Measurements from ENCODE around the gene AGXT2. TPM values are rescaled to one million over a fixed set of nuclear protein-coding genes. Genes with fewer than 3 reads are reported as not detected.

Gene AGXT2
- total RNA-seq (not detected), total RNA-seq (0 to 0.07 (median 0) reads per million in 29 experiments)
- total RNA-seq (2013): not detected

DNA sequence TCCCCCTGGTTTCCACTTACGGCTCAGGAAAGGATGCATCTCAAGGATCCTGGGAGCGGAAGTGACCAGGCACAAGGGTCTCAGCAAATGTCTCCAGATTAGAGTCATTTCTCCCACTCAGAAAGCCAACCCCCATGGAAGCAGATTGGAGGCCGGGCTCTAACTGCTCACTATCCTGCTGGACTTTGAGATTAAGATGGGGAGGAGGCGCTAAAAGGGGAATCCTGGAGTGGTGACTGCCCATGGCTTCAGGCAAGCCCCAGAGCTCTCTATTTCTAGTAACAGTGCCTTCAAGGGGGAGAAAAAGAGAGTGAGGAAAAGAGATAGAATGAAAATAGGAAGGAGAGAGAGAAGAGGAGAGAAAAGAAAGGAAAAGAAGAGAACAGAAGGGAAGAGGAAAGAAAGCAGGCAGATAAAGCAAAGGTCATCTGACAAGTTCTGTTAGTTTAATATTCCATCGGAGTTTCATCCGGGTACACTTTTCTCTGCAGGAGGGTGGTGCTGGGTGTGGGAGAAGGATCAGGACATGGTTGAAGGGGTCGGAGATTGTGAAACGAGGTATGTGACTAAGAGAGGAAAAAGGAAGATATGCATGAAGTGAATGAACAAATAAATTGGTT, at the start of gene AGXT2:
Gene AGXT2 (minus strand): TSS at position 165 of the 620 bp plus-strand sequence. CDS start 57 bp downstream, at position 108.
- Mint-ChIP-seq H3K4me1 (no peaks in the 10 kb centered on the region), H3K27me3 (peaks cover 19 to 21% of the 10 kb centered on the region in 2 donors), H3K4me3 (no peak within 1 kb of the TSS), H3K9me3 (no peaks in the 10 kb centered on the region), H3K27ac (no peak within 1 kb of the TSS), H3K36me3 (no peaks in the 10 kb centered on the region)
- peaks cover 0 to 13% of the 10 kb centered on the region in 2 experiments for H3K27me3 ChIP-seq (replicated peaks in 1 of 2; ENCODE audit: control insufficient read depth in 2 of 2, extremely low read depth in 1 of 2, insufficient read depth in 2 of 2, low read length in 1 of 2)
- no peaks in the 10 kb centered on the region for H3K36me3 ChIP-seq (ENCODE audit: control insufficient read depth in 2 of 2, extremely low read depth in 1 of 2, insufficient read depth in 1 of 2, low read length in 1 of 2)
- H3K4me3 ChIP-seq (ENCODE audit: control insufficient read depth in 1 of 2, extremely low read depth in 1 of 2, low read length in 1 of 2): no peak within 1 kb of the TSS
- ChIA-PET POLR2A (no interaction called here), CTCF (no interaction called here)
- DNase-seq: no peak
- no peak for ATAC-seq (replicated peaks in 1 of 4)
- no peaks in the 10 kb centered on the region for H3K9me3 ChIP-seq
- H3K27ac ChIP-seq (ENCODE audit: low read length): no peak within 1 kb of the TSS
- H3K4me1 ChIP-seq (ENCODE audit: control insufficient read depth in 1 of 2, extremely low read depth in 1 of 2, insufficient read depth in 2 of 2, low read length in 2 of 2): no peaks in the 10 kb centered on the region
- 85% methylated on average over 6 of the region's 8 CpGs for WGBS (ENCODE audit: insufficient coverage)

DNA sequence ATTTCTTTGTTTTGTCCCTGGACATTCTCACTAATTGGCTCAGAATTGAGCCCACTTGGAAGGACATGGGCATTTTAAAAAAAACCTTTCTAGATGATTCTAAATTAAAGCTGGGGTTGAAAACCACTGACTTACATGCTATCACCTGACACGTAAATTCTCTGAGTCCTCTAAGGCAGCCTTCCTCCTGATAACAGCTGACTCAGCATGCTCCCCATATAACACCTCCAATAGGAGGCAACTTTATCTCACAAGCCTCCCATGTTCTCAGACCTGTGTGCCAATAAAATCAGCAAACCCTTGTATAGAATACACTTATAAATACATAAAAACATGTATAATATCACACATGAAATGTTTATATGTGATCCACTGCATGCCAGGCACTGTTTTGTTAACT, 49.2 kb upstream of the AGXT2 start:
- ChIA-PET CTCF (no interaction called here), POLR2A (no interaction called here)
- no peak for ATAC-seq (replicated peaks in 1 of 4)
- no peak overlapping the region for H3K4me3 ChIP-seq (ENCODE audit: control insufficient read depth in 1 of 2, extremely low read depth in 1 of 2, low read length in 1 of 2)
- Mint-ChIP-seq H3K27ac (no peak overlapping the region), H3K4me1 (no peaks in the 10 kb centered on the region), H3K36me3 (no peaks in the 10 kb centered on the region), H3K9me3 (no peaks in the 10 kb centered on the region), H3K4me3 (no peak overlapping the region), H3K27me3 (peaks cover 12 to 15% of the 10 kb centered on the region in 2 donors)
- no peak overlapping the region for H3K27ac ChIP-seq (ENCODE audit: low read length)
- H3K4me1 ChIP-seq (ENCODE audit: control insufficient read depth in 1 of 2, extremely low read depth in 1 of 2, insufficient read depth in 2 of 2, low read length in 2 of 2): no peaks in the 10 kb centered on the region
- H3K9me3 ChIP-seq: no peaks in the 10 kb centered on the region
- no peaks in the 10 kb centered on the region for H3K36me3 ChIP-seq (ENCODE audit: control insufficient read depth in 2 of 2, extremely low read depth in 1 of 2, insufficient read depth in 1 of 2, low read length in 1 of 2)
- no CpG with 5 or more reads among the region's 1 CpG for WGBS (ENCODE audit: insufficient coverage)
- H3K27me3 ChIP-seq (replicated peaks in 1 of 2; ENCODE audit: control insufficient read depth in 2 of 2, extremely low read depth in 1 of 2, insufficient read depth in 2 of 2, low read length in 1 of 2): peaks cover 0 to 11% of the 10 kb centered on the region in 2 experiments
- no peak for DNase-seq

DNA sequence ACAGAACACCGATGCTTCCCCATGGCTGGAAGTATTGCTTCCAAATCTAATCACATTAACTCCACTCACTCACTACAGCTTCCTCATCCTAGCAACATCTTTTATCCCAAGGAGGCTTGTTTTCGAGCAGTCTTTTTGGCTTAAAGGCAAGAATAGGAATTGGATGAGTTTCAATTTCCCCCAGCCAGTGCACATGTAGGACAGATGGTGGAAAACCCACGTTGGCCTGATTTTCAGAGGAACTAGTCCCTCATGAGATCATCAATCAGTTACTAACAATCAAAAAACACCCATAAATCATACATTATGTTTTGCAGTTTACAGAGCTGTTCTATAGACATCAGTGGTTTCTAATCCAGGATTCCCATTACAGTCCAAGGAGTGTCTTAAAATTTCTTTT, 48.5 kb upstream of the AGXT2 start:
- peaks cover 0 to 9% of the 10 kb centered on the region in 2 experiments for H3K27me3 ChIP-seq (replicated peaks in 1 of 2; ENCODE audit: control insufficient read depth in 2 of 2, extremely low read depth in 1 of 2, insufficient read depth in 2 of 2, low read length in 1 of 2)
- Mint-ChIP-seq H3K27ac (no peak overlapping the region), H3K9me3 (no peaks in the 10 kb centered on the region), H3K4me3 (no peak overlapping the region), H3K4me1 (no peaks in the 10 kb centered on the region), H3K36me3 (no peaks in the 10 kb centered on the region), H3K27me3 (peaks cover 10 to 12% of the 10 kb centered on the region in 2 donors)
- 100% methylated on average over 1 of the region's 3 CpGs for WGBS (ENCODE audit: insufficient coverage)
- no peak for DNase-seq
- ChIA-PET CTCF (no interaction called here), POLR2A (no interaction called here)
- H3K27ac ChIP-seq (ENCODE audit: low read length): no peak overlapping the region
- ATAC-seq (replicated peaks in 1 of 4): no peak
- no peak overlapping the region for H3K4me3 ChIP-seq (ENCODE audit: control insufficient read depth in 1 of 2, extremely low read depth in 1 of 2, low read length in 1 of 2)
- no peaks in the 10 kb centered on the region for H3K4me1 ChIP-seq (ENCODE audit: control insufficient read depth in 1 of 2, extremely low read depth in 1 of 2, insufficient read depth in 2 of 2, low read length in 2 of 2)
- H3K36me3 ChIP-seq (ENCODE audit: control insufficient read depth in 2 of 2, extremely low read depth in 1 of 2, insufficient read depth in 1 of 2, low read length in 1 of 2): no peaks in the 10 kb centered on the region
- no peaks in the 10 kb centered on the region for H3K9me3 ChIP-seq

- no peaks in the 10 kb centered on the region for H3K36me3 ChIP-seq (ENCODE audit: control insufficient read depth in 2 of 2, extremely low read depth in 1 of 2, insufficient read depth in 1 of 2, low read length in 1 of 2)
- H3K36me3 Mint-ChIP-seq: no peaks in the 10 kb centered on the region
- ATAC-seq (replicated peaks in 1 of 4) (no peak), DNase-seq (no peak)
- H3K9me3 ChIP-seq: no peaks in the 10 kb centered on the region
- no peak overlapping the region for H3K27ac Mint-ChIP-seq
- no CpG with 5 or more reads among the region's 3 CpGs for WGBS (ENCODE audit: insufficient coverage)
- peaks cover 9 to 10% of the 10 kb centered on the region in 2 donors for H3K27me3 Mint-ChIP-seq
- H3K4me3 Mint-ChIP-seq: no peak overlapping the region
- H3K9me3 Mint-ChIP-seq: no peaks in the 10 kb centered on the region
- H3K27me3 ChIP-seq (replicated peaks in 1 of 2; ENCODE audit: control insufficient read depth in 2 of 2, extremely low read depth in 1 of 2, insufficient read depth in 2 of 2, low read length in 1 of 2): peaks cover 0 to 9% of the 10 kb centered on the region in 2 experiments
- H3K4me1 Mint-ChIP-seq: no peaks in the 10 kb centered on the region
- H3K4me3 ChIP-seq (ENCODE audit: control insufficient read depth in 1 of 2, extremely low read depth in 1 of 2, low read length in 1 of 2): no peak overlapping the region
- no peaks in the 10 kb centered on the region for H3K4me1 ChIP-seq (ENCODE audit: control insufficient read depth in 1 of 2, extremely low read depth in 1 of 2, insufficient read depth in 2 of 2, low read length in 2 of 2)
- no peak overlapping the region for H3K27ac ChIP-seq (ENCODE audit: low read length)
- ChIA-PET CTCF (no interaction called here), POLR2A (no interaction called here)
Observed at GRCh38 chr5:35095366-35095765, 47.6 kb upstream of the AGXT2 start.

GRCh38 chr5:35094948-35095347, 47.2 kb upstream of the AGXT2 start:
- peaks cover 9 to 10% of the 10 kb centered on the region in 2 donors for H3K27me3 Mint-ChIP-seq
- WGBS (ENCODE audit: insufficient coverage): 100% methylated on average over 1 of the region's 3 CpGs

DNA sequence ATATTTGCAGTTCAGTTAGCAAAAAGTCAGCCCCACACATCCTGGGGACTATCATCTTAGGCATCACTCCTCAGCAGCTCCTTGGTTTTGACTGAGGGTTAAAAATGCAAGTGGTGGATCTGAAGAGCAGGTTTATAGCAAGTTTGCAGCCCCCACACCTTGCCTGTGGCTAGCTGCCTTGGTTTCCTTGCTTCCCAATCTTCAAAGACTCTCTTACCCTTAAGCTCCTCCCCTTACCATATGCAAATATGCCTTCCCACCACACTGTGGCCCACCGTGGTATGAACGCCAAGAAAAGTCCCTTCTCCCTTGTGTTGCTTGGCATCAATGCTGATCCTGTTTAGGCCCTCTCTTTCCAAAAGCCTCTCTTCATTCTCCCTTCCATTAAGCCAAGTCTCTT, 45.0 kb upstream of the AGXT2 start:
- 14% methylated on average over 2 of the region's 2 CpGs for WGBS (ENCODE audit: insufficient coverage)
- no peak for DNase-seq
- no peak overlapping the region for H3K27ac ChIP-seq (ENCODE audit: low read length)
- no peak for ATAC-seq (replicated peaks in 1 of 4)
- no peak overlapping the region for H3K4me3 ChIP-seq (ENCODE audit: control insufficient read depth in 1 of 2, extremely low read depth in 1 of 2, low read length in 1 of 2)
- peaks cover 4 to 7% of the 10 kb centered on the region in 2 donors for H3K27me3 Mint-ChIP-seq
- no peaks in the 10 kb centered on the region for H3K4me1 ChIP-seq (ENCODE audit: control insufficient read depth in 1 of 2, extremely low read depth in 1 of 2, insufficient read depth in 2 of 2, low read length in 2 of 2)
- no peaks in the 10 kb centered on the region for H3K36me3 Mint-ChIP-seq
- CTCF ChIA-PET: no interaction called here
- H3K9me3 Mint-ChIP-seq: no peaks in the 10 kb centered on the region
- no peaks in the 10 kb centered on the region for H3K4me1 Mint-ChIP-seq
- POLR2A ChIA-PET: no interaction called here
- peaks cover 0 to 12% of the 10 kb centered on the region in 2 experiments for H3K27me3 ChIP-seq (replicated peaks in 1 of 2; ENCODE audit: control insufficient read depth in 2 of 2, extremely low read depth in 1 of 2, insufficient read depth in 2 of 2, low read length in 1 of 2)
- H3K4me3 Mint-ChIP-seq: no peak overlapping the region
- H3K9me3 ChIP-seq: no peaks in the 10 kb centered on the region
- H3K36me3 ChIP-seq (ENCODE audit: control insufficient read depth in 2 of 2, extremely low read depth in 1 of 2, insufficient read depth in 1 of 2, low read length in 1 of 2): no peaks in the 10 kb centered on the region
- no peak overlapping the region for H3K27ac Mint-ChIP-seq

More at GRCh38 chr5:35094948-35095347, 47.2 kb upstream of the AGXT2 start:
- ChIA-PET CTCF (no interaction called here), POLR2A (no interaction called here)
- Histone ChIP-seq H3K27me3 (replicated peaks in 1 of 2; ENCODE audit: control insufficient read depth in 2 of 2, extremely low read depth in 1 of 2, insufficient read depth in 2 of 2, low read length in 1 of 2) (peaks cover 0 to 9% of the 10 kb centered on the region in 2 experiments), H3K4me3 (ENCODE audit: control insufficient read depth in 1 of 2, extremely low read depth in 1 of 2, low read length in 1 of 2) (no peak overlapping the region), H3K4me1 (ENCODE audit: control insufficient read depth in 1 of 2, extremely low read depth in 1 of 2, insufficient read depth in 2 of 2, low read length in 2 of 2) (no peaks in the 10 kb centered on the region), H3K36me3 (ENCODE audit: control insufficient read depth in 2 of 2, extremely low read depth in 1 of 2, insufficient read depth in 1 of 2, low read length in 1 of 2) (no peaks in the 10 kb centered on the region), H3K9me3 (no peaks in the 10 kb centered on the region), H3K27ac (ENCODE audit: low read length) (no peak overlapping the region)
- H3K4me1 Mint-ChIP-seq: no peaks in the 10 kb centered on the region
- no peak overlapping the region for H3K27ac Mint-ChIP-seq
- ATAC-seq (replicated peaks in 1 of 4) (no peak), DNase-seq (no peak)
- no peaks in the 10 kb centered on the region for H3K36me3 Mint-ChIP-seq
- H3K9me3 Mint-ChIP-seq: no peaks in the 10 kb centered on the region
- no peak overlapping the region for H3K4me3 Mint-ChIP-seq

- peaks cover 0 to 7% of the 10 kb centered on the region in 2 donors for H3K27me3 Mint-ChIP-seq
- no peaks in the 10 kb centered on the region for H3K4me1 Mint-ChIP-seq
- DNase-seq: no peak
- no peak overlapping the region for H3K27ac ChIP-seq (ENCODE audit: low read length)
- no CpG with 5 or more reads among the region's 5 CpGs for WGBS (ENCODE audit: insufficient coverage)
- H3K36me3 Mint-ChIP-seq: no peaks in the 10 kb centered on the region
- no peaks in the 10 kb centered on the region for H3K4me1 ChIP-seq (ENCODE audit: control insufficient read depth in 1 of 2, extremely low read depth in 1 of 2, insufficient read depth in 2 of 2, low read length in 2 of 2)
- no peaks in the 10 kb centered on the region for H3K36me3 ChIP-seq (ENCODE audit: control insufficient read depth in 2 of 2, extremely low read depth in 1 of 2, insufficient read depth in 1 of 2, low read length in 1 of 2)
- H3K27me3 ChIP-seq (replicated peaks in 1 of 2; ENCODE audit: control insufficient read depth in 2 of 2, extremely low read depth in 1 of 2, insufficient read depth in 2 of 2, low read length in 1 of 2): peaks cover 0 to 8% of the 10 kb centered on the region in 2 experiments
- CTCF ChIA-PET: no interaction called here
- ATAC-seq (replicated peaks in 1 of 4): no peak
- no peaks in the 10 kb centered on the region for H3K9me3 ChIP-seq
- H3K27ac Mint-ChIP-seq: no peak overlapping the region
- POLR2A ChIA-PET: no interaction called here
- no peaks in the 10 kb centered on the region for H3K9me3 Mint-ChIP-seq
- H3K4me3 Mint-ChIP-seq: no peak overlapping the region
- H3K4me3 ChIP-seq (ENCODE audit: control insufficient read depth in 1 of 2, extremely low read depth in 1 of 2, low read length in 1 of 2): no peak overlapping the region
Observed at GRCh38 chr5:35091704-35092103, 44.0 kb upstream of the AGXT2 start.

Data from T-cell (primary cell).